Measurements from ENCODE around the gene RTN1.

Gene RTN1

GRCh38 chr14:59832653-59833294 lies 37.8 kb downstream of the RTN1 start:
- Histone ChIP-seq H3K36me3 (ENCODE audit: control insufficient read depth, insufficient read depth, low read length) (no peaks in the 10 kb centered on the region), H3K27me3 (replicated peaks; ENCODE audit: control insufficient read depth, insufficient read depth, low read length) (no peaks in the 10 kb centered on the region), H3K4me3 (replicated peaks; ENCODE audit: low read depth, low read length) (no peak overlapping the region)
- TF ChIP-seq CTCF (IDR thresholded peaks at IDR 0.05; ENCODE audit: insufficient read depth, low read length, poor library complexity, severe bottlenecking): no peak
- DNase-seq (ENCODE audit: extremely low read depth, insufficient read length): no peak

GRCh38 chr14:59831121-59831730 lies 39.4 kb downstream of the RTN1 start:
- Histone ChIP-seq H3K4me3 (replicated peaks; ENCODE audit: low read depth, low read length) (no peak overlapping the region), H3K27me3 (replicated peaks; ENCODE audit: control insufficient read depth, insufficient read depth, low read length) (no peaks in the 10 kb centered on the region), H3K36me3 (ENCODE audit: control insufficient read depth, insufficient read depth, low read length) (no peaks in the 10 kb centered on the region)
- DNase-seq (ENCODE audit: extremely low read depth, insufficient read length): no peak
- TF ChIP-seq CTCF (IDR thresholded peaks at IDR 0.05; ENCODE audit: insufficient read depth, low read length, poor library complexity, severe bottlenecking): no peak

- Histone ChIP-seq H3K36me3 (ENCODE audit: control insufficient read depth, insufficient read depth, low read length) (no peaks in the 10 kb centered on the region), H3K27me3 (replicated peaks; ENCODE audit: control insufficient read depth, insufficient read depth, low read length) (no peaks in the 10 kb centered on the region), H3K4me3 (replicated peaks; ENCODE audit: low read depth, low read length) (no peak overlapping the region)
- no peak for TF ChIP-seq CTCF (IDR thresholded peaks at IDR 0.05; ENCODE audit: insufficient read depth, low read length, poor library complexity, severe bottlenecking)
- DNase-seq (ENCODE audit: extremely low read depth, insufficient read length): no peak
Measured at GRCh38 chr14:59830338-59830734, 40.2 kb downstream of the RTN1 start.

- no peak for TF ChIP-seq CTCF (IDR thresholded peaks at IDR 0.05; ENCODE audit: insufficient read depth, low read length, poor library complexity, severe bottlenecking)
- no peaks in the 10 kb centered on the region for H3K36me3 ChIP-seq (ENCODE audit: control insufficient read depth, insufficient read depth, low read length)
- no peaks in the 10 kb centered on the region for H3K27me3 ChIP-seq (replicated peaks; ENCODE audit: control insufficient read depth, insufficient read depth, low read length)
- no peak for DNase-seq (ENCODE audit: extremely low read depth, insufficient read length)
- H3K4me3 ChIP-seq (replicated peaks; ENCODE audit: low read depth, low read length): no peak overlapping the region
Measured at GRCh38 chr14:59829469-59830337, 40.9 kb downstream of the RTN1 start.

- no peak for DNase-seq (ENCODE audit: extremely low read depth, insufficient read length)
- no peak for TF ChIP-seq CTCF (IDR thresholded peaks at IDR 0.05; ENCODE audit: insufficient read depth, low read length, poor library complexity, severe bottlenecking)
- H3K27me3 ChIP-seq (replicated peaks; ENCODE audit: control insufficient read depth, insufficient read depth, low read length): no peaks in the 10 kb centered on the region
- no peak overlapping the region for H3K4me3 ChIP-seq (replicated peaks; ENCODE audit: low read depth, low read length)
- no peaks in the 10 kb centered on the region for H3K36me3 ChIP-seq (ENCODE audit: control insufficient read depth, insufficient read depth, low read length)
Measured at GRCh38 chr14:59828276-59828675, 42.3 kb downstream of the RTN1 start.

Data from GM06990 (cell line).